Lower lobe of right lung (tissue), 2 donors: ENCODE data around the gene VEPH1. TPM values are rescaled to one million over a fixed set of nuclear protein-coding genes. Genes with fewer than 3 reads are reported as not detected.

Source experiments
- ATAC-seq, 2 donors: fragments of 200-7000 bp; cut with Tn5 transposase; one replicate each; pipeline ENCODE4 v1.9.1; 2020 to 2022; ENCODE audit warnings: mild to moderate bottlenecking in 2 of 2, moderate library complexity in 2 of 2
- DNase-seq: peaks from one replicate; pipeline ENCODE4 v3.0.0-alpha.2; 2020
- H3K27ac ChIP-seq: fragments of 200-600 bp; one replicate; pipeline ENCODE4 v1.8.0; 2022
- H3K27me3 ChIP-seq: fragments of 200-600 bp; one replicate; pipeline ENCODE4 v1.8.0; 2022; ENCODE audit warnings: low read depth
- H3K36me3 ChIP-seq: fragments of 200-600 bp; one replicate; pipeline ENCODE4 v1.8.0; 2022; ENCODE audit warnings: mild to moderate bottlenecking
- H3K4me1 ChIP-seq: fragments of 200-600 bp; one replicate; pipeline ENCODE4 v1.8.0; 2022
- H3K4me3 ChIP-seq: fragments of 200-600 bp; one replicate; pipeline ENCODE4 v1.8.0; 2022; ENCODE audit warnings: mild to moderate bottlenecking
- H3K9me3 ChIP-seq: fragments of 200-600 bp; one replicate; pipeline ENCODE4 v1.8.0; 2022
- intact Hi-C: fragments of 100-400 bp; cut with DNase I; formaldehyde crosslinking; loops from one replicate; pipeline ENCODE4 v1.11.0; 2022
- total RNA-seq: library from RNA; stranded (reverse); fragmentation: NEBNext Ultra II Directional; extraction: Animal tissue kit (Norgen Biotek cat#: 25700); gene quantifications from one replicate; pipeline ENCODE4 v1.2.1, GENCODE V29; 2021
- TF ChIP-seq, protein P1 (sequence below): fragments of 200-600 bp; IDR thresholded peaks from one replicate; pipeline ENCODE4 v1.8.0; 2022; ENCODE audit warnings: antibody characterized with exemption, mild to moderate bottlenecking
- donor health status: DM: no; HTN: yes; CAD: no; lungs with severe emphysema.

VEPH1 gene
- total RNA-seq, 1 donor from 2014 or later = 116 TPM

DNA sequence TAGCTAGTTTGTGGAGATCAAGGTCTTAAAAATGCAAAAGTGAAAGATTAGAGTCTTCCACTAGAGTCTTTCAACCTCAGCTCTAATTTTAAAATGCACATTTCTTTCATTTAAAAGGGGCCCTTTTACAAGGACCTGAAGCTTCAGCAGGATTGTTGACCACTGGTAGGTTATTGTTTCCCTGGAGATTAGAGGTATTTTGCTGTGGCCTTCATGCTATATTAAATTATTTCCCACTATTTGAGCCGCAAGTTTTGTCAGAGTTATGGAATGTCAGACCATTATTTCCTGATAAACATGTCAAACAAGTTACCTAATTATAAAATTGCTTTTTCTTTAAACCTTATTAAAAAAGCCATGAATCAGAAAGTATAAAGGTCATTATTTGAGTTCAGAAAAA, 240.2 kb downstream of the VEPH1 start:
- Histone ChIP-seq H3K4me1 (no peaks in the 10 kb centered on the region), H3K27me3 (no peaks in the 10 kb centered on the region), H3K4me3 (no peak overlapping the region), H3K9me3 (no peaks in the 10 kb centered on the region), H3K36me3 (no peaks in the 10 kb centered on the region), H3K27ac (no peak overlapping the region)
- DNase-seq (no peak), ATAC-seq (no peak)
- intact Hi-C loops = no loop called here
- TF ChIP-seq, protein P1, sequence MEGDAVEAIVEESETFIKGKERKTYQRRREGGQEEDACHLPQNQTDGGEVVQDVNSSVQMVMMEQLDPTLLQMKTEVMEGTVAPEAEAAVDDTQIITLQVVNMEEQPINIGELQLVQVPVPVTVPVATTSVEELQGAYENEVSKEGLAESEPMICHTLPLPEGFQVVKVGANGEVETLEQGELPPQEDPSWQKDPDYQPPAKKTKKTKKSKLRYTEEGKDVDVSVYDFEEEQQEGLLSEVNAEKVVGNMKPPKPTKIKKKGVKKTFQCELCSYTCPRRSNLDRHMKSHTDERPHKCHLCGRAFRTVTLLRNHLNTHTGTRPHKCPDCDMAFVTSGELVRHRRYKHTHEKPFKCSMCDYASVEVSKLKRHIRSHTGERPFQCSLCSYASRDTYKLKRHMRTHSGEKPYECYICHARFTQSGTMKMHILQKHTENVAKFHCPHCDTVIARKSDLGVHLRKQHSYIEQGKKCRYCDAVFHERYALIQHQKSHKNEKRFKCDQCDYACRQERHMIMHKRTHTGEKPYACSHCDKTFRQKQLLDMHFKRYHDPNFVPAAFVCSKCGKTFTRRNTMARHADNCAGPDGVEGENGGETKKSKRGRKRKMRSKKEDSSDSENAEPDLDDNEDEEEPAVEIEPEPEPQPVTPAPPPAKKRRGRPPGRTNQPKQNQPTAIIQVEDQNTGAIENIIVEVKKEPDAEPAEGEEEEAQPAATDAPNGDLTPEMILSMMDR = no peak

DNA sequence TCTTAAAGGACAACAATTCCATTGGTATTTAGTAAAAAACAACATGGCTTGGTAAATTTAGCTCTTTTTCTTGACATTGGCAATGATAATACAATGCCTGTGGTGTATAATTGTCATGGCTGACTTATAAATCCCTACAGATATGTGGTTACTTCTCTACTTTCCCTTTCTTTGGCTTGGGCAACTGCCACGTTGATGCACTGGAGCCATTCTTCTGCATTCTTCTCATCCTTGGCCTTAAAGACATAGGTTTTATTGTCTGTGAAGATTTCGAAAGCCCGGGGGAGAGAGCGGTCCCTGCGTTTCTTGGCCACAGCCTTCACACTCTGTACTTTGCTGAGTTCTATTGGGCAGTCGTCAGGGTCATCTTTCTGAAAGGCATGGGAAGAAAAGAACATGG, 242.2 kb downstream of the VEPH1 start:
- Histone ChIP-seq H3K27me3 (no peaks in the 10 kb centered on the region), H3K4me1 (no peaks in the 10 kb centered on the region), H3K27ac (no peak overlapping the region), H3K9me3 (no peaks in the 10 kb centered on the region), H3K36me3 (peaks cover 4% of the 10 kb centered on the region), H3K4me3 (no peak overlapping the region)
- intact Hi-C loops = no loop called here
- TF ChIP-seq, protein P1 = no peak
- DNase-seq (no peak), ATAC-seq (no peak)

GRCh38 chr3:157259825-157260224, 243.4 kb downstream of the VEPH1 start:
- intact Hi-C loops = no loop called here
- Histone ChIP-seq H3K36me3 (peaks cover 7% of the 10 kb centered on the region), H3K27ac (no peak overlapping the region), H3K9me3 (no peaks in the 10 kb centered on the region), H3K4me1 (no peaks in the 10 kb centered on the region), H3K27me3 (no peaks in the 10 kb centered on the region), H3K4me3 (no peak overlapping the region)
- ATAC-seq = no peak
- TF ChIP-seq, protein P1 = no peak
- no peak for DNase-seq

DNA sequence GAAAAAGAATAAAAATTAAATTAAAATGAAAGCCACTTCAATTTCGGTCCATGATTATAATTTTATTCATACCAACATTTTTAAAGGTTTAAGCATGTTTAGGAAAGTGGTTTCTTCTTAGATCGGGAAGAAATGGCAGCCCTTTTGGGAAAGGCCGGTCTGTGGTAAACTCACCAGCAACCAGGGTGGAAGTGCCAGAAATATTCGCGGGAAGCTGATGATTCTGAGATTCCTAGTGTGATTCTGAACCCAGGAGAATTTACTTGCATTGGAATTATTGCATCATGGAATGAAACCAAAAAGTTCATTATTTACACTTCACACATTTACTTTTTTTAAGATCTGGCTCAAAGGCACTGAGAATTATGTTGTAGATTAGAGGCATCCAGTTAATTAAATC, 246.1 kb downstream of the VEPH1 start:
- DNase-seq = no peak
- Histone ChIP-seq H3K4me3 (no peak overlapping the region), H3K27me3 (no peaks in the 10 kb centered on the region), H3K36me3 (peaks cover 7% of the 10 kb centered on the region), H3K9me3 (no peaks in the 10 kb centered on the region), H3K4me1 (no peaks in the 10 kb centered on the region), H3K27ac (no peak overlapping the region)
- TF ChIP-seq, protein P1 = no peak
- intact Hi-C loops = no loop called here
- ATAC-seq = no peak

- no peak for ATAC-seq
- H3K27ac ChIP-seq = no peak overlapping the region
Observed at GRCh38 chr3:157255797-157256196, 247.4 kb downstream of the VEPH1 start.

More at GRCh38 chr3:157255797-157256196, 247.4 kb downstream of the VEPH1 start:
- no peaks in the 10 kb centered on the region for H3K9me3 ChIP-seq
- no peaks in the 10 kb centered on the region for H3K4me1 ChIP-seq
- peaks cover 7% of the 10 kb centered on the region for H3K36me3 ChIP-seq
- intact Hi-C loops = no loop called here
- no peak overlapping the region for H3K4me3 ChIP-seq
- DNase-seq = no peak
- TF ChIP-seq, protein P1 = no peak
- H3K27me3 ChIP-seq = no peaks in the 10 kb centered on the region
